Adrenal gland (tissue), 12 donors: Measurements from ENCODE around the gene DENND2A. TPM values are rescaled to one million over a fixed set of nuclear protein-coding genes. Genes with fewer than 3 reads are reported as not detected.

Experiments used
- DNase-seq, 7 donors: peaks; one replicate each; pipeline ENCODE4 v3.0.0-alpha.2; 2019 to 2020
- H3K27ac ChIP-seq, 5 donors: fragments of 200-600 bp; sonication (generic) in 4 of 5; 1 replicate in 3 of 5; 2 replicates in 2 of 5; pipeline versions ENCODE4 v1.5.1 to v1.8.0; 2016 to 2020; ENCODE audit warnings: mild to moderate bottlenecking in 1 of 5
- H3K27me3 ChIP-seq: fragments of 200-600 bp; 2 replicates; pipeline ENCODE4 v1.8.0; 2021
- H3K36me3 ChIP-seq, 2 donors: fragments of 200-600 bp; replicated peaks in 1 of 2; 1 replicate in 1 of 2; 2 replicates in 1 of 2; pipeline versions ENCODE4 v1.5.1 to v1.8.0; 2018 to 2022
- H3K4me1 ChIP-seq, 2 donors: fragments of 200-600 bp; replicated peaks in 1 of 2; 1 replicate in 1 of 2; 2 replicates in 1 of 2; pipeline versions ENCODE4 v1.5.1 to v1.8.0; 2018 to 2021
- H3K4me3 ChIP-seq, 4 donors: fragments of 200-600 bp; sonication (generic) in 3 of 4; one replicate each; pipeline ENCODE4 v1.5.1; 2016 to 2018
- H3K9me3 ChIP-seq, 3 donors: fragments of 200-600 bp; sonication (generic) in 1 of 3; replicated peaks in 1 of 3; 1 replicate in 2 of 3; 2 replicates in 1 of 3; pipeline versions ENCODE4 v1.5.1 to v1.8.0; 2016 to 2021
- CTCF ChIP-seq, 6 experiments: fragments of 450-650 bp in 4 of 6; fragments of 200-600 bp in 2 of 6; sonication (generic) in 1 of 6; IDR thresholded peaks; 1 replicate in 5 of 6; 2 replicates in 1 of 6; pipeline versions ENCODE4 v1.5.1 to v1.8.0; 2016 to 2021; ENCODE audit warnings: antibody characterized with exemption in 6 of 6, mild to moderate bottlenecking in 2 of 6, moderate library complexity in 1 of 6
- POLR2A ChIP-seq, 2 donors: fragments of 450-650 bp; IDR thresholded peaks; one replicate each; pipeline ENCODE4 v1.6.1; 2017; ENCODE audit warnings: antibody characterized with exemption in 2 of 2, mild to moderate bottlenecking in 2 of 2, moderate library complexity in 1 of 2
- WGBS, 4 donors: extraction: QIAGEN DNeasy Blood & Tissue Kit in 2 of 4; methylation state at CpG; one replicate each; pipeline versions ENCODE4 v1.1.5 to v1.1.7; 2013 to 2017; 5-methylcytosine and 5-hydroxymethylcytosine counted together
- intact Hi-C, 2 donors: fragments of 100-400 bp; cut with DNase I; formaldehyde crosslinking; loops; one replicate each; pipeline versions ENCODE4 v1.14.1 to v1.15.0; 2022 to 2023
- polyA plus RNA-seq, 3 donors: library from polyadenylated mRNA; stranded (reverse); fragments of 200-250 nt in 2 of 3; fragments of 350-450 nt in 1 of 3; fragmentation: Illumina TruSeq in 1 of 3; extraction: RNeasy Lipid Tissue Mini Kit (QIAGEN cat#74804) in 1 of 3; gene quantifications; one replicate each; pipeline ENCODE4 v1.2.3, GENCODE V29; 2013 to 2014
- total RNA-seq, 9 donors: library from RNA; depleted of rRNA in 4 of 9; stranded (reverse); fragments of >200 nt in 4 of 9; fragments of 120-200 nt in 1 of 9; fragmentation: NEBNext Ultra II Directional in 1 of 9; extraction: Animal tissue kit (Norgen Biotek cat#: 25700) in 1 of 9; gene quantifications; one replicate each; pipeline versions ENCODE4 v1.1.0 to v1.2.4, GENCODE V29; 2013 to 2023
- donor health status: healthy with polysubstance abuse.
- donor health status: Bipolar disorder and iron deficiency.
- donor health status: DM: yes; HTN: yes; CAD: no.
- donor health status: DM: no; HTN: no; CAD: no.
- donor health status: DM: no; HTN: no; CAD: no.
- donor health status: DM: yes; HTN: yes; CAD: no.

DENND2A gene
- total and polyA plus RNA-seq, 12 donors: 3.0 to 10.9 (median 5.8) TPM

- Histone ChIP-seq H3K4me3 (no peak overlapping the region), H3K9me3 (no peaks in the 10 kb centered on the region), H3K27me3 (no peaks in the 10 kb centered on the region), H3K36me3 (no peaks in the 10 kb centered on the region), H3K27ac (no peak overlapping the region), H3K4me1 (no peaks in the 10 kb centered on the region)
- intact Hi-C loops: no loop called here
- TF ChIP-seq CTCF (IDR thresholded peaks at IDR 0.05): no peak
- TF ChIP-seq POLR2A (IDR thresholded peaks at IDR 0.05): no peak
- DNase-seq: peak in 1 of 7 donors; percentile 17
- 81 to 88% (median 84%) methylated on average over 10 of the region's 10 CpGs for WGBS, 4 donors
These were observed 89.0 kb downstream of the DENND2A start for GRCh38 chr7:140551355-140552239.

GRCh38 chr7:140546947-140547346 lies 93.7 kb downstream of the DENND2A start:
- WGBS, 4 donors: 80 to 86% (median 85%) methylated on average over 1 of the region's 1 CpG
- Histone ChIP-seq H3K27me3 (no peaks in the 10 kb centered on the region), H3K4me1 (peaks cover 7 to 9% of the 10 kb centered on the region in 2 donors), H3K4me3 (no peak overlapping the region), H3K36me3 (no peaks in the 10 kb centered on the region), H3K9me3 (no peaks in the 10 kb centered on the region), H3K27ac (no peak overlapping the region)
- DNase-seq: no peak
- TF ChIP-seq POLR2A (IDR thresholded peaks at IDR 0.05) (no peak), CTCF (IDR thresholded peaks at IDR 0.05) (no peak)
- intact Hi-C loops: no loop called here

- H3K27ac ChIP-seq: no peak overlapping the region
- no peak for DNase-seq
- peaks cover 14 to 17% of the 10 kb centered on the region in 2 donors for H3K4me1 ChIP-seq
- no peak overlapping the region for H3K4me3 ChIP-seq
- intact Hi-C loops: no loop called here
- 91 to 96% (median 93%) methylated on average over 16 of the region's 16 CpGs for WGBS, 4 donors
- no peaks in the 10 kb centered on the region for H3K9me3 ChIP-seq
- TF ChIP-seq POLR2A (IDR thresholded peaks at IDR 0.05): no peak
- H3K36me3 ChIP-seq: no peaks in the 10 kb centered on the region
- no peaks in the 10 kb centered on the region for H3K27me3 ChIP-seq
These were observed 96.2 kb downstream of the DENND2A start for GRCh38 chr7:140544388-140544826.

- Histone ChIP-seq H3K4me3 (peak overlapping the region in 1 of 4 donors; percentile 36), H3K9me3 (no peaks in the 10 kb centered on the region), H3K27ac (peak overlapping the region; percentile 22 to 88 (median 75)), H3K27me3 (no peaks in the 10 kb centered on the region), H3K4me1 (peaks cover 14 to 17% of the 10 kb centered on the region in 2 donors), H3K36me3 (no peaks in the 10 kb centered on the region)
- TF ChIP-seq POLR2A (IDR thresholded peaks at IDR 0.05) (peak in 1 of 2 donors; percentile 14), CTCF (IDR thresholded peaks at IDR 0.05) (no peak)
- intact Hi-C loops: no loop called here
- WGBS, 4 donors: 14 to 26% (median 23%) methylated on average over 7 of the region's 7 CpGs
- peak; percentile 51 to 84 (median 80) for DNase-seq
These were observed 98.4 kb downstream of the DENND2A start for GRCh38 chr7:140542228-140542603.
